HEK293 (cell line): ENCODE measurements around the gene PFKM.

Source experiments
- CTCF ChIA-PET: fragments of 350-600 bp; formaldehyde crosslinking; extraction: SDS; loops from one replicate; lab custom pipeline; 2021; ENCODE audit warnings: antibody characterized with exemption; lab: Yijun Ruan, JAX
- POLR2A ChIA-PET: fragments of 300-600 bp; formaldehyde crosslinking; extraction: SDS; loops from one replicate; lab custom pipeline; 2020; ENCODE audit warnings: antibody characterized with exemption, inconsistent platforms; lab: Yijun Ruan, JAX
- H3K27ac ChIP-seq: fragments of 200-500 bp; sonication (Bioruptor generic); 2 replicates; pipeline ENCODE4 v1.5.1; 2014; ENCODE audit warnings: low read depth, low read length, control low read depth, inconsistent platforms; ENCODE audit errors: extremely low read depth
- H3K36me3 ChIP-seq, 2 experiments: fragments of 200-500 bp in 1 of 2; sonication (Bioruptor generic) in 1 of 2; 1 replicate in 1 of 2; 2 replicates in 1 of 2; pipeline ENCODE4 v1.5.1; 2014 to 2017; ENCODE audit warnings: inconsistent platforms in 2 of 2, low read length in 2 of 2; ENCODE audit not compliant: control insufficient read depth in 2 of 2, insufficient read depth in 1 of 2
- H3K4me1 ChIP-seq: fragments of 200-500 bp; sonication (Bioruptor generic); 2 replicates; pipeline ENCODE4 v1.5.1; 2014; ENCODE audit warnings: mild to moderate bottlenecking, low read length, inconsistent platforms; ENCODE audit not compliant: control insufficient read depth, insufficient read depth
- H3K4me3 ChIP-seq: 2 replicates; pipeline ENCODE4 v1.5.1; 2011; ENCODE audit warnings: low read depth, mild to moderate bottlenecking, control low read depth, low read length, moderate library complexity
- H3K9me3 ChIP-seq: fragments of 200-500 bp; sonication (Bioruptor generic); 2 replicates; pipeline ENCODE4 v1.5.1; 2014; ENCODE audit warnings: low read depth, low read length, inconsistent platforms; ENCODE audit not compliant: control insufficient read depth, insufficient read depth
- KLF10 ChIP-seq: fragments of 450-650 bp; IDR thresholded peaks from 2 replicates; pipeline ENCODE4 v1.5.1; 2018; ENCODE audit warnings: missing biosample characterization, mild to moderate bottlenecking, missing genetic modification characterization
- SP3 ChIP-seq: fragments of 450-650 bp; formaldehyde crosslinking; IDR thresholded peaks from 2 replicates; pipeline ENCODE4 v1.5.1; 2016; ENCODE audit warnings: missing biosample characterization, missing genetic modification characterization
- ZNF335 ChIP-seq: fragments of 450-650 bp; formaldehyde crosslinking; conservative IDR thresholded peaks from 2 replicates; pipeline ENCODE4 v1.5.1; 2016; ENCODE audit warnings: missing biosample characterization, missing genetic modification characterization
- ZNF426 ChIP-seq: fragments of 450-650 bp; formaldehyde crosslinking; IDR thresholded peaks from 2 replicates; pipeline ENCODE4 v1.5.1; 2017; ENCODE audit warnings: missing biosample characterization, missing genetic modification characterization, mild to moderate bottlenecking, inconsistent platforms, moderate library complexity
- ZNF518A ChIP-seq: fragments of 450-650 bp; formaldehyde crosslinking; conservative IDR thresholded peaks from 2 replicates; pipeline ENCODE4 v1.5.1; 2016; ENCODE audit warnings: low read depth, missing biosample characterization, missing genetic modification characterization
- ZNF544 ChIP-seq: fragments of 450-650 bp; formaldehyde crosslinking; IDR thresholded peaks from 2 replicates; pipeline ENCODE4 v1.5.0; 2017; ENCODE audit warnings: missing biosample characterization, missing genetic modification characterization
- ZNF660 ChIP-seq: fragments of 450-650 bp; IDR thresholded peaks from 2 replicates; pipeline ENCODE4 v1.5.1; 2018; ENCODE audit warnings: missing biosample characterization, mild to moderate bottlenecking, missing genetic modification characterization
- ZNF785 ChIP-seq: fragments of 450-650 bp; formaldehyde crosslinking; IDR thresholded peaks from 2 replicates; pipeline ENCODE4 v1.5.1; 2016; ENCODE audit warnings: missing biosample characterization, missing genetic modification characterization
- ZNF791 ChIP-seq: fragments of 450-650 bp; formaldehyde crosslinking; IDR thresholded peaks from 2 replicates; pipeline ENCODE4 v1.5.1; 2016; ENCODE audit warnings: missing biosample characterization, missing genetic modification characterization
- ZSCAN30 ChIP-seq: fragments of 450-650 bp; IDR thresholded peaks from 2 replicates; pipeline ENCODE4 v1.5.1; 2018; ENCODE audit warnings: missing biosample characterization, mild to moderate bottlenecking, missing genetic modification characterization, moderate library complexity
- TF ChIP-seq, protein P1 (sequence below): fragments of 450-650 bp; formaldehyde crosslinking; IDR thresholded peaks from 2 replicates; pipeline ENCODE4 v1.5.1; 2016; ENCODE audit warnings: missing biosample characterization, missing genetic modification characterization
- TF ChIP-seq, protein P2 (sequence below): fragments of 450-650 bp; formaldehyde crosslinking; IDR thresholded peaks from 2 replicates; pipeline ENCODE4 v1.5.1; 2016; ENCODE audit warnings: missing biosample characterization, missing genetic modification characterization
- TF ChIP-seq, protein P3 (sequence below): fragments of 450-650 bp; formaldehyde crosslinking; IDR thresholded peaks from 2 replicates; pipeline ENCODE4 v1.5.1; 2016; ENCODE audit warnings: missing biosample characterization, missing genetic modification characterization

The PFKM gene

DNA sequence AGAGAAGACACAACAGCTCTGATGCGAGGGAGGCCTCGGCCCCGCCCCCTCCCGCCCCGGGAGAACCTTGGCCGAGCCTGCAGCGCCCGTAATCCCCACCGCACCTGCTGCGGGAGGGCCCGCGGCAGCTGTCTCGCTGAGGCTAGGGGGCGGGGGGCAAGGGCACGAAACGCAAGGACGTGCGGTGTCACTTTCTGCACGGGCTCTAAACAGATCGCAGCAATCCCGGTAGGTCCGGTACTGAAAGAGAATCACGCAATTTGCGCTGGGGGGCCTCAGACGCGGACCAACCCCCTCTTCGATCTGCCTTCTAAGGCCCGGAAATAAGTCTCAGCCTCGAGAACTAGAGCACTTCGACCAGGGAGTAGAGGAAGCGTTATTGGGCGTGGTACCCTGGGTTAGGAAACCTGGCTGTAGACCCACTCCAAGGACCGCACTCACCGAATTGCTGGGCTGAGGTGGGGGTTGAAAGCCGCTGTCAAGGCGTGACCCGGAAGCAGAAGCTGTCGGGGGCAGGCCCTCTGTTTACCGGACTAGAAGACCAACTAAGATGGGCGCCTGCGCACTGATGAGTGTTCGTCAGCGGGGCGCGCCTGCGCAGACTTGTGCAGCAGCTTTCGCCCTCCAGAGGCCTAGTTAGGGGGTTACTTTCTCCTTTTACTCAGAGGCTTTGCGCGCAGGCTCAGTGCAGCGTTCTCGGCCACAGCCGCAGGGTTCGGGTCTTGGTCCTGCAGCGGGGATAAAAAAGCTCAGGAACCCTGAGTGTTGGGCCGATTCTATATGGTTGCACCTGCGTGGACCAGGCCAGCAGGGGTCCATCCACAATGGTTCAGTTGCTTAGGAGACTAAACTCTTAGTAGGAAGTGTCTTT, 38.1 kb downstream of the PFKM start, which contains the start of gene ASB8 (continued):
- TF ChIP-seq ZNF518A: peak; percentile 90
- TF ChIP-seq, protein P1, sequence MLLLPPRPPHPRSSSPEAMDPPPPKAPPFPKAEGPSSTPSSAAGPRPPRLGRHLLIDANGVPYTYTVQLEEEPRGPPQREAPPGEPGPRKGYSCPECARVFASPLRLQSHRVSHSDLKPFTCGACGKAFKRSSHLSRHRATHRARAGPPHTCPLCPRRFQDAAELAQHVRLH (tag by site-specific recombination): 0 out of 2 replicates have a peak, but pooled peaks have one; percentile 37
- no peak for TF ChIP-seq ZNF791 (tag by site-specific recombination)
- peak; percentile 52; the same call in 1 of the 2 replicates for TF ChIP-seq KLF10 (tag by site-specific recombination)
- TF ChIP-seq, protein P2, sequence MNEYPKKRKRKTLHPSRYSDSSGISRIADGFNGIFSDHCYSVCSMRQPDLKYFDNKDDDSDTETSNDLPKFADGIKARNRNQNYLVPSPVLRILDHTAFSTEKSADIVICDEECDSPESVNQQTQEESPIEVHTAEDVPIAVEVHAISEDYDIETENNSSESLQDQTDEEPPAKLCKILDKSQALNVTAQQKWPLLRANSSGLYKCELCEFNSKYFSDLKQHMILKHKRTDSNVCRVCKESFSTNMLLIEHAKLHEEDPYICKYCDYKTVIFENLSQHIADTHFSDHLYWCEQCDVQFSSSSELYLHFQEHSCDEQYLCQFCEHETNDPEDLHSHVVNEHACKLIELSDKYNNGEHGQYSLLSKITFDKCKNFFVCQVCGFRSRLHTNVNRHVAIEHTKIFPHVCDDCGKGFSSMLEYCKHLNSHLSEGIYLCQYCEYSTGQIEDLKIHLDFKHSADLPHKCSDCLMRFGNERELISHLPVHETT (tag by site-specific recombination): 0 out of 2 replicates have a peak, but pooled peaks have one; percentile 39
- peak; percentile 97 for TF ChIP-seq ZNF335 (tag by site-specific recombination)
- TF ChIP-seq ZSCAN30: peak; percentile 59; the same call in 1 of the 2 replicates
- TF ChIP-seq ZNF426 (tag by site-specific recombination): no peak
- TF ChIP-seq SP3 (tag by site-specific recombination): peak; percentile 73
- TF ChIP-seq ZNF785: no peak

DNA sequence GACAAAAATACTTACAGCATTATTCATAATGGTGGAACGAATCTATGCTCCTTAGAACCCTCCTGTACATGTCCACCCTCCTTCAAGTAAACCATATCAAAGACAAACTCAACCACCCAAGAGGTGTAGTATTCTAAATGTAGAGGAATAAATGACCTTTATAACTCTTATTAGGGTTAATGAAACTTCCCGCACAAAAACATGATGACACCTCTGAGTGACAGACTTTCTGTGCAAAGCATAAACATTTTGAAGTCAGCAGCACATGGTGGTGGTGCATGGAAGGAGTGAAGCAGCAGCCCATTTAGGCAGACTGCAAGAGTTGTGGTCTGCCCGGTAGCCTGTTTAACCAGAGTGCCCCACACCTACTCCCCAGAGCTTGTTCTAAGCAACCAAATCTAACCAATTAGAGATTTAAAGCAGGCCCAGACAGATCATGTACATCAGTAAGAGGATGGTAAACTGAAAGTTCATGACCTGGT, 38.8 kb downstream of the PFKM start:
- H3K9me3 ChIP-seq: no peaks in the 10 kb centered on the region
- peak overlapping the region; percentile 32 for H3K4me3 ChIP-seq
- H3K27ac ChIP-seq: peak overlapping the region; percentile 63
- TF ChIP-seq, protein P3, sequence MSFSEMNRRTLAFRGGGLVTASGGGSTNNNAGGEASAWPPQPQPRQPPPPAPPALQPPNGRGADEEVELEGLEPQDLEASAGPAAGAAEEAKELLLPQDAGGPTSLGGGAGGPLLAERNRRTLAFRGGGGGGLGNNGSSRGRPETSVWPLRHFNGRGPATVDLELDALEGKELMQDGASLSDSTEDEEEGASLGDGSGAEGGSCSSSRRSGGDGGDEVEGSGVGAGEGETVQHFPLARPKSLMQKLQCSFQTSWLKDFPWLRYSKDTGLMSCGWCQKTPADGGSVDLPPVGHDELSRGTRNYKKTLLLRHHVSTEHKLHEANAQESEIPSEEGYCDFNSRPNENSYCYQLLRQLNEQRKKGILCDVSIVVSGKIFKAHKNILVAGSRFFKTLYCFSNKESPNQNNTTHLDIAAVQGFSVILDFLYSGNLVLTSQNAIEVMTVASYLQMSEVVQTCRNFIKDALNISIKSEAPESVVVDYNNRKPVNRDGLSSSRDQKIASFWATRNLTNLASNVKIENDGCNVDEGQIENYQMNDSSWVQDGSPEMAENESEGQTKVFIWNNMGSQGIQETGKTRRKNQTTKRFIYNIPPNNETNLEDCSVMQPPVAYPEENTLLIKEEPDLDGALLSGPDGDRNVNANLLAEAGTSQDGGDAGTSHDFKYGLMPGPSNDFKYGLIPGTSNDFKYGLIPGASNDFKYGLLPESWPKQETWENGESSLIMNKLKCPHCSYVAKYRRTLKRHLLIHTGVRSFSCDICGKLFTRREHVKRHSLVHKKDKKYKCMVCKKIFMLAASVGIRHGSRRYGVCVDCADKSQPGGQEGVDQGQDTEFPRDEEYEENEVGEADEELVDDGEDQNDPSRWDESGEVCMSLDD (tag by site-specific recombination): 0 out of 2 replicates have a peak, but pooled peaks have one; percentile 2
- TF ChIP-seq ZNF544 (tag by site-specific recombination): no peak
- peak; percentile 36; the same call in 1 of the 2 replicates for TF ChIP-seq ZNF660 (tag by site-specific recombination)
- H3K36me3 ChIP-seq: peaks cover 4 to 9% of the 10 kb centered on the region in 2 experiments; a peak in 2 of 3 replicates
- H3K4me1 ChIP-seq: no peaks in the 10 kb centered on the region
- ChIA-PET POLR2A (interaction anchor here (1.0 to 2.0 kb wide), 11 partner anchors 12 to 156 kb away, joined by 3 to 20 read pairs (median 4); partner anchors contain the start of genes CCDC184, PFKM and SENP1), CTCF (interaction anchor here (0.6 to 2.0 kb wide), 10 partner anchors 8 to 462 kb away, joined by 3 to 6 read pairs (median 4); partner anchors contain the start of gene ENDOU)
